Activated CD8-positive, alpha-beta memory T cell treated with anti-CD3 and anti-CD28 coated beads, Interleukin-2, amount 10 ng/mL, durations not matched to agents 7 days and 5 days (primary cell): ENCODE measurements around the gene FAM135A. TPM values are rescaled to one million over a fixed set of nuclear protein-coding genes. Genes with fewer than 3 reads are reported as not detected.

ENCODE experiments used
- ATAC-seq: fragments of 150-1000 bp; cut with Tn5 transposase; one replicate; pipeline ENCODE4 v1.10.0; 2021; ENCODE audit warnings: moderate library complexity
- CTCF ChIA-PET: fragments of 350-600 bp; sonication (Branson Sonifier 250); formaldehyde crosslinking; loops from one replicate; lab custom pipeline; 2021; ENCODE audit warnings: antibody characterized with exemption; lab: Charles Lee
- DNase-seq: peaks from one replicate; pipeline ENCODE4 v3.0.0-alpha.2; 2020
- H3K27ac Mint-ChIP-seq: one replicate; pipeline ENCODE4 v1.8.0; 2021; ENCODE audit warnings: mild to moderate bottlenecking, mixed read lengths
- H3K27me3 Mint-ChIP-seq: one replicate; pipeline ENCODE4 v1.8.0; 2021; ENCODE audit warnings: mixed read lengths
- H3K36me3 Mint-ChIP-seq: one replicate; pipeline ENCODE4 v1.8.0; 2021; ENCODE audit warnings: mild to moderate bottlenecking, mixed read lengths
- H3K4me1 Mint-ChIP-seq: one replicate; pipeline ENCODE4 v1.8.0; 2021; ENCODE audit warnings: mixed read lengths
- H3K4me3 Mint-ChIP-seq: one replicate; pipeline ENCODE4 v1.8.0; 2021; ENCODE audit warnings: mild to moderate bottlenecking, moderate library complexity, mixed read lengths
- H3K9me3 Mint-ChIP-seq: one replicate; pipeline ENCODE4 v1.8.0; 2022; ENCODE audit warnings: low read depth, mixed read lengths
- total RNA-seq, 2 experiments: library from RNA; stranded (reverse); gene quantifications; one replicate each; pipeline ENCODE4 v1.2.3, GENCODE V29; 2021

The FAM135A gene
- total RNA-seq, 2 experiments from 2014 or later = 9.7 to 10.2 TPM

GRCh38 chr6:70502484-70502883 lies 89.2 kb downstream of the FAM135A start:
- H3K4me3 Mint-ChIP-seq = no peak overlapping the region
- H3K9me3 Mint-ChIP-seq = peaks cover 9% of the 10 kb centered on the region
- DNase-seq (no peak), ATAC-seq (no peak)
- no peaks in the 10 kb centered on the region for H3K27me3 Mint-ChIP-seq
- H3K36me3 Mint-ChIP-seq = peaks cover 39% of the 10 kb centered on the region
- no peaks in the 10 kb centered on the region for H3K4me1 Mint-ChIP-seq
- H3K27ac Mint-ChIP-seq = no peak overlapping the region
- CTCF ChIA-PET = interaction anchor here (0.6 kb wide), 1 partner anchor 132 kb away, joined by 3 read pairs; no protein-coding TSS in a partner anchor

- Mint-ChIP-seq H3K27ac (no peak overlapping the region), H3K36me3 (peaks cover 36% of the 10 kb centered on the region), H3K4me1 (no peaks in the 10 kb centered on the region), H3K4me3 (no peak overlapping the region), H3K27me3 (no peaks in the 10 kb centered on the region), H3K9me3 (peaks cover 9% of the 10 kb centered on the region)
- DNase-seq (no peak), ATAC-seq (no peak)
- CTCF ChIA-PET = no interaction called here
Observed at GRCh38 chr6:70503813-70504465, 90.6 kb downstream of the FAM135A start.

- DNase-seq (no peak), ATAC-seq (no peak)
- Mint-ChIP-seq H3K27ac (no peak overlapping the region), H3K27me3 (no peaks in the 10 kb centered on the region), H3K36me3 (peaks cover 32% of the 10 kb centered on the region), H3K9me3 (peaks cover 5% of the 10 kb centered on the region), H3K4me3 (no peak overlapping the region), H3K4me1 (no peaks in the 10 kb centered on the region)
- CTCF ChIA-PET = no interaction called here
Observed at GRCh38 chr6:70506321-70506720, 93.0 kb downstream of the FAM135A start.

GRCh38 chr6:70507161-70507560 lies 93.9 kb downstream of the FAM135A start:
- DNase-seq (no peak), ATAC-seq (no peak)
- CTCF ChIA-PET = no interaction called here
- peaks cover 5% of the 10 kb centered on the region for H3K9me3 Mint-ChIP-seq
- no peak overlapping the region for H3K4me3 Mint-ChIP-seq
- H3K4me1 Mint-ChIP-seq = no peaks in the 10 kb centered on the region
- H3K27me3 Mint-ChIP-seq = no peaks in the 10 kb centered on the region
- peaks cover 30% of the 10 kb centered on the region for H3K36me3 Mint-ChIP-seq
- no peak overlapping the region for H3K27ac Mint-ChIP-seq

DNA sequence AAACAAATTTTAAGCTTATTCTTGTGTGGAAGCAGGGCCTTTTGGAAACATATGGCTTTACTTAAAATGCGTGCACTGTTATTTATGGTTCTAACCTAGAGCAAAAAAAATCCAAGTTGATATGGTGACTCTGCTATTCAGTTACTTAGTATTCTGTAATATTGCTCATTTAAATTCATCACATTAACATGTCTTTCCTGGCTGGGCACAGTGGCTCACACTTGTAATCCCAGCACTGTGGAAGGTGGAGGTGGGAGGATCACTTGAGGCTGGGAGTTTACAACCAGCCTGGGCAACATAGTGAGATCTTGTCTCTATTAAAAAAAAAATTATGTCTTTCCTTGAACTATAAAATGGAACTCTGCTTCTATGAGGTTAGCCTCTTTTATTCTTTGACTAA lies 95.6 kb downstream of the FAM135A start:
- Mint-ChIP-seq H3K4me1 (no peaks in the 10 kb centered on the region), H3K9me3 (no peaks in the 10 kb centered on the region), H3K4me3 (no peak overlapping the region), H3K27me3 (no peaks in the 10 kb centered on the region), H3K27ac (no peak overlapping the region), H3K36me3 (peaks cover 18% of the 10 kb centered on the region)
- CTCF ChIA-PET = interaction anchor here (1.9 kb wide), 1 partner anchor 12 kb away, joined by 4 read pairs; no protein-coding TSS in a partner anchor
- ATAC-seq = no peak
- DNase-seq = no peak

- Mint-ChIP-seq H3K27ac (no peak overlapping the region), H3K4me3 (no peak overlapping the region), H3K36me3 (peaks cover 5% of the 10 kb centered on the region), H3K4me1 (no peaks in the 10 kb centered on the region), H3K9me3 (no peaks in the 10 kb centered on the region), H3K27me3 (no peaks in the 10 kb centered on the region)
- DNase-seq = no peak
- CTCF ChIA-PET = no interaction called here
- no peak for ATAC-seq
Observed at GRCh38 chr6:70510600-70510999, 97.3 kb downstream of the FAM135A start.

- CTCF ChIA-PET = no interaction called here
- H3K4me3 Mint-ChIP-seq = no peak overlapping the region
- H3K27me3 Mint-ChIP-seq = no peaks in the 10 kb centered on the region
- H3K9me3 Mint-ChIP-seq = no peaks in the 10 kb centered on the region
- no peaks in the 10 kb centered on the region for H3K36me3 Mint-ChIP-seq
- H3K27ac Mint-ChIP-seq = no peak overlapping the region
- ATAC-seq = no peak
- no peak for DNase-seq
- H3K4me1 Mint-ChIP-seq = no peaks in the 10 kb centered on the region
Observed at GRCh38 chr6:70518723-70519122, 105.4 kb downstream of the FAM135A start.

GRCh38 chr6:70520575-70520974 lies 107.3 kb downstream of the FAM135A start:
- DNase-seq (no peak), ATAC-seq (no peak)
- Mint-ChIP-seq H3K4me1 (no peaks in the 10 kb centered on the region), H3K9me3 (no peaks in the 10 kb centered on the region), H3K4me3 (no peak overlapping the region), H3K36me3 (no peaks in the 10 kb centered on the region), H3K27me3 (no peaks in the 10 kb centered on the region), H3K27ac (no peak overlapping the region)
- CTCF ChIA-PET = interaction anchor here (0.6 to 2.4 kb wide), 11 partner anchors 12 to 439 kb away, joined by 3 to 14 read pairs (median 4); no protein-coding TSS in a partner anchor

- Mint-ChIP-seq H3K27me3 (no peaks in the 10 kb centered on the region), H3K9me3 (no peaks in the 10 kb centered on the region), H3K4me1 (no peaks in the 10 kb centered on the region), H3K36me3 (no peaks in the 10 kb centered on the region), H3K27ac (no peak overlapping the region), H3K4me3 (no peak overlapping the region)
- no peak for ATAC-seq
- CTCF ChIA-PET = interaction anchor here (1.0 to 1.2 kb wide), 3 partner anchors 11 to 431 kb away, joined by 3 read pairs; no protein-coding TSS in a partner anchor
- no peak for DNase-seq
Observed at GRCh38 chr6:70524721-70525286, 111.5 kb downstream of the FAM135A start.

GRCh38 chr6:70527071-70527737 lies 113.9 kb downstream of the FAM135A start:
- no peaks in the 10 kb centered on the region for H3K27me3 Mint-ChIP-seq
- no peak overlapping the region for H3K4me3 Mint-ChIP-seq
- DNase-seq (no peak), ATAC-seq (no peak)
- peaks cover 4% of the 10 kb centered on the region for H3K4me1 Mint-ChIP-seq
- no peaks in the 10 kb centered on the region for H3K9me3 Mint-ChIP-seq
- H3K27ac Mint-ChIP-seq = no peak overlapping the region
- CTCF ChIA-PET = no interaction called here
- no peaks in the 10 kb centered on the region for H3K36me3 Mint-ChIP-seq

DNA sequence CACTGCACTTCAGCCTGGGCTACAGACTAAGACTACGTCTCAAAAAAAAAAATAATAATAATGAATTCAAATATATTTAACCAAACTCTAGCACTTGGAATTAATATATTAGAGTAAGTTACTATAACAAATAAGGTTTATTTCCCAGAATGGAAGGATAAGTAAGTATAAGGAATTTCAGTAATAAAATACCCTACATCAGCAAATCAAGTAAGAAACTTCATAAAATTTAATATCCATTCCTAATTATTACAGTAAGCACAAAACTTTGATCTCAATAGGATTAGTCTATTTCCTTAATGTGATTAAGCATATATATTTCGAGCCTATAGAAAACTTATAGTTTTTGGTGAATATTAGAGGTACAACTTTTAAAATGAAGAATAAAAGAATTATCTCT lies 116.7 kb downstream of the FAM135A start:
- Mint-ChIP-seq H3K27me3 (no peaks in the 10 kb centered on the region), H3K9me3 (no peaks in the 10 kb centered on the region), H3K27ac (no peak overlapping the region), H3K4me3 (no peak overlapping the region), H3K36me3 (no peaks in the 10 kb centered on the region), H3K4me1 (peaks cover 4% of the 10 kb centered on the region)
- ATAC-seq = no peak
- no peak for DNase-seq
- CTCF ChIA-PET = no interaction called here

DNA sequence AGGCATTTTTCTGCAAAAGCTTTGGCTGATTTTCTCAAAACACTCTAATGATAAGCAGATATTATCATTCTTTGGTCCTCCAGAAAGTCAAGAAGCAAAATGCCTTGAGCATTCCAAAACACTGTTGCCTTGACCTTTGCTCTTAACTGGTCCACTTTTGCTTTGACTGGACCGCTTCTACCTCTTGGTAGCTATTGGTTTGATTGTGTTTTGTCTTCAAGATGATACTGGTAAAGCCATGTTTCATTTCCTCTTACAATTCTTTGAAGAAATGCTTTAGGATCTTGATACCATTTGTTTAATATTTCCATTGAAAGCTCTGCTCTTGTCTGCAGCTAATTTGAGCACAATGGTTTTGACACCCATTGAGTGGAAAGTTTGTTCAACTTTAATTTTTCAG lies 117.8 kb downstream of the FAM135A start:
- H3K27ac Mint-ChIP-seq = no peak overlapping the region
- H3K4me1 Mint-ChIP-seq = peaks cover 4% of the 10 kb centered on the region
- H3K27me3 Mint-ChIP-seq = no peaks in the 10 kb centered on the region
- DNase-seq (no peak), ATAC-seq (no peak)
- CTCF ChIA-PET = interaction anchor here (0.9 kb wide), 1 partner anchor 353 kb away, joined by 4 read pairs; no protein-coding TSS in a partner anchor
- no peaks in the 10 kb centered on the region for H3K9me3 Mint-ChIP-seq
- no peak overlapping the region for H3K4me3 Mint-ChIP-seq
- H3K36me3 Mint-ChIP-seq = no peaks in the 10 kb centered on the region

DNA sequence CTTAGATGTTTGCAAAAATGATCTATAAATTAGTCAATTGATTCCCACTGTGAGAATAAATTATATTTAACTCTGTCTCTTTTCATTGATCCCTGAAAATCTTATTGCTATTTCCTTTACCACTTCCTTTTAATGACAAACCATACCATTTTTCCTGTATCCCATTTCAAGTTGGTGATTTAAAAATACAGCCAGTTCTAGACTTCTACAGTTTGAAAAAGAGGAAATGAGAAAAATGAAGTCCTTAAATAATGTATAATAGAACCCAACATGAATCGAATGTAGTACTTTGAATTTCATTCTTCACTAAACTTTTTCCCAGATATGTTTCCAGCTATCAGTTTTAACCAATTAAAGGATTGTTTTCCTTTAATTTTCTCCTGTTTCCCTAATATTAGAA lies 124.0 kb downstream of the FAM135A start:
- Mint-ChIP-seq H3K27ac (no peak overlapping the region), H3K27me3 (no peaks in the 10 kb centered on the region), H3K4me3 (no peak overlapping the region), H3K9me3 (no peaks in the 10 kb centered on the region), H3K4me1 (peaks cover 2% of the 10 kb centered on the region), H3K36me3 (peaks cover 7% of the 10 kb centered on the region)
- CTCF ChIA-PET = no interaction called here
- DNase-seq (no peak), ATAC-seq (no peak)

GRCh38 chr6:70538376-70538775 lies 125.1 kb downstream of the FAM135A start:
- no peaks in the 10 kb centered on the region for H3K27me3 Mint-ChIP-seq
- DNase-seq (no peak), ATAC-seq (no peak)
- no peak overlapping the region for H3K4me3 Mint-ChIP-seq
- H3K4me1 Mint-ChIP-seq = peaks cover 2% of the 10 kb centered on the region
- H3K27ac Mint-ChIP-seq = no peak overlapping the region
- CTCF ChIA-PET = no interaction called here
- no peaks in the 10 kb centered on the region for H3K9me3 Mint-ChIP-seq
- H3K36me3 Mint-ChIP-seq = peaks cover 7% of the 10 kb centered on the region
